A673 (cell line): ENCODE data around the gene ALX4.

Experiments
- EZH2 ChIP-seq: fragments of 200-600 bp; sonication (generic); IDR thresholded peaks from 2 replicates; pipeline ENCODE4 v1.6.1; 2017; ENCODE audit warnings: borderline replicate concordance, low read depth, mild to moderate bottlenecking, mixed read lengths, antibody characterized with exemption, low read length; ENCODE audit not compliant: poor library complexity, severe bottlenecking
- TF ChIP-seq, protein P1 (sequence below): fragments of 300-800, 200-600 bp; sonication (generic); conservative IDR thresholded peaks from 2 replicates; pipeline ENCODE4 v1.5.1; 2017; ENCODE audit warnings: low read depth, mild to moderate bottlenecking, antibody characterized with exemption, low read length, moderate library complexity, mixed read lengths

GRCh38 chr11:44334356-44335004, 24.5 kb upstream of the ALX4 start:
- TF ChIP-seq, protein P1, sequence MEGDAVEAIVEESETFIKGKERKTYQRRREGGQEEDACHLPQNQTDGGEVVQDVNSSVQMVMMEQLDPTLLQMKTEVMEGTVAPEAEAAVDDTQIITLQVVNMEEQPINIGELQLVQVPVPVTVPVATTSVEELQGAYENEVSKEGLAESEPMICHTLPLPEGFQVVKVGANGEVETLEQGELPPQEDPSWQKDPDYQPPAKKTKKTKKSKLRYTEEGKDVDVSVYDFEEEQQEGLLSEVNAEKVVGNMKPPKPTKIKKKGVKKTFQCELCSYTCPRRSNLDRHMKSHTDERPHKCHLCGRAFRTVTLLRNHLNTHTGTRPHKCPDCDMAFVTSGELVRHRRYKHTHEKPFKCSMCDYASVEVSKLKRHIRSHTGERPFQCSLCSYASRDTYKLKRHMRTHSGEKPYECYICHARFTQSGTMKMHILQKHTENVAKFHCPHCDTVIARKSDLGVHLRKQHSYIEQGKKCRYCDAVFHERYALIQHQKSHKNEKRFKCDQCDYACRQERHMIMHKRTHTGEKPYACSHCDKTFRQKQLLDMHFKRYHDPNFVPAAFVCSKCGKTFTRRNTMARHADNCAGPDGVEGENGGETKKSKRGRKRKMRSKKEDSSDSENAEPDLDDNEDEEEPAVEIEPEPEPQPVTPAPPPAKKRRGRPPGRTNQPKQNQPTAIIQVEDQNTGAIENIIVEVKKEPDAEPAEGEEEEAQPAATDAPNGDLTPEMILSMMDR: no peak
- TF ChIP-seq EZH2: no peak
